ENCODE data around the gene ANKRD24. TPM values are rescaled to one million over a fixed set of nuclear protein-coding genes. Genes with fewer than 3 reads are reported as not detected.
"Not testable (repeated sequence)": the region's sequence is repeated elsewhere in the genome, so short reads cannot be mapped to it uniquely, and the experiment has no call there.

The ANKRD24 gene
- total RNA-seq, 4 donors from 2014 or later: 0.30 to 1.7 (median 0.61) TPM

DNA sequence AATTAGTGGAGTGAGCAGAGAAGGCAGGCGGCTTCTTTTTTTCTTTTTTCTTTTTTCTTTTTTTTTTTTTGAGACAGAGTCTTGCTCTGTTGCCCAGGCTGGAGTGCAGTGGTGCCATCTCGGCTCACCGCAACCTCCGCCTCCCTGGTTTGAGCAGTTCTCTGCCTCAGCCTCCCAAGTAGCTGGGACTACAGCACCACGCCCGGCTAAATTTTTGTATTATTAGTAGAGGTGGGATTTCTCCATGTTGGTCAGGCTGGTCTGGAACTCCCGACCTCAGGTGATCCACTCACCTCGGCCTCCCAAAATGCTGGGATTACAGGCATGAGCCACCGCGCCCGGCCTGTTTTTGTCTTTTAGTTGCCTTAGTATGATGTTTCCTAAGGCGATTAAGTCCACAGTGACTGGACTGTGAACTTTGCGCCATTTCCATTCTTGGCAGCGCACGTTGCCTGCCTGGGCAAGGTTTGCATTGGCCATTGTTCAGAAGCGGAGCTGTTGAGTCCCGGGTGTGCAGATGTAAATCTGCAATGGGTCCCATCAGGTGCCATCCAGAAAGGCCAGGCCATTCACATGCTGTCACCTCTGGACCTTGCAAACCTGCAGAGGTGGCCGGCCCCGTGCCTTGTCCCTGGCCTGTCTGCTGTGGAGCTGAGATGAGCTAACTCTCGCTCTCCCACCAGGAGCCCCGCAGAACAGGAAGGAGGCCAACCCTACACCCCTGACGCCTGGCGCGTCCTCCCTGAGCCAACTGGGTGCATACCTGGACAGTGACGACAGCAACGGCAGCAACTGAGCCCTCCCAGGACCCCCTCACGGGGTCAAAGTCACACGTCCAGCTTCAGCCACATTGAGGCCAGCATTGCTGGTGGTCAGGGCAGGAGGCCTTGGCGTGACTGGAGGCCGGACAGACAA is 85.7 kb downstream of the ANKRD24 start:
- TF ChIP-seq POLR2A (IDR thresholded peaks at IDR 0.05): no peak
- TF ChIP-seq, protein P1, sequence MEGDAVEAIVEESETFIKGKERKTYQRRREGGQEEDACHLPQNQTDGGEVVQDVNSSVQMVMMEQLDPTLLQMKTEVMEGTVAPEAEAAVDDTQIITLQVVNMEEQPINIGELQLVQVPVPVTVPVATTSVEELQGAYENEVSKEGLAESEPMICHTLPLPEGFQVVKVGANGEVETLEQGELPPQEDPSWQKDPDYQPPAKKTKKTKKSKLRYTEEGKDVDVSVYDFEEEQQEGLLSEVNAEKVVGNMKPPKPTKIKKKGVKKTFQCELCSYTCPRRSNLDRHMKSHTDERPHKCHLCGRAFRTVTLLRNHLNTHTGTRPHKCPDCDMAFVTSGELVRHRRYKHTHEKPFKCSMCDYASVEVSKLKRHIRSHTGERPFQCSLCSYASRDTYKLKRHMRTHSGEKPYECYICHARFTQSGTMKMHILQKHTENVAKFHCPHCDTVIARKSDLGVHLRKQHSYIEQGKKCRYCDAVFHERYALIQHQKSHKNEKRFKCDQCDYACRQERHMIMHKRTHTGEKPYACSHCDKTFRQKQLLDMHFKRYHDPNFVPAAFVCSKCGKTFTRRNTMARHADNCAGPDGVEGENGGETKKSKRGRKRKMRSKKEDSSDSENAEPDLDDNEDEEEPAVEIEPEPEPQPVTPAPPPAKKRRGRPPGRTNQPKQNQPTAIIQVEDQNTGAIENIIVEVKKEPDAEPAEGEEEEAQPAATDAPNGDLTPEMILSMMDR (IDR thresholded peaks at IDR 0.05): no peak
- TF ChIP-seq EP300 (IDR thresholded peaks at IDR 0.05): no peak
- Histone ChIP-seq H3K36me3 (peaks cover 2 to 98% (median 12%) of the 10 kb centered on the region in 3 donors), H3K4me3 (no peak overlapping the region), H3K27me3 (no peaks in the 10 kb centered on the region), H3K4me1 (peaks cover 0 to 3% (median 0%) of the 10 kb centered on the region in 4 donors), H3K9me3 (peaks cover 0 to 5% (median 0%) of the 10 kb centered on the region in 4 donors), H3K27ac (no peak overlapping the region)
- no peak for DNase-seq (ENCODE audit: low spot score in 2 of 2)
- WGBS, 2 donors: 82 to 83% methylated on average over 25 to 30 of the region's 30 CpGs

GRCh38 chr19:4268816-4269430 is 86.4 kb downstream of the ANKRD24 start:
- peaks cover 2 to 93% (median 12%) of the 10 kb centered on the region in 3 donors for H3K36me3 ChIP-seq

GRCh38 chr19:4272894-4273293 is 90.4 kb downstream of the ANKRD24 start:
- TF ChIP-seq POLR2A (IDR thresholded peaks at IDR 0.05) (no peak), EP300 (IDR thresholded peaks at IDR 0.05) (no peak)
- TF ChIP-seq, protein P1 (IDR thresholded peaks at IDR 0.05): no peak
- no peak for DNase-seq (ENCODE audit: low spot score in 2 of 2)
- Histone ChIP-seq H3K4me3 (no peak overlapping the region), H3K9me3 (peaks cover 0 to 5% (median 0%) of the 10 kb centered on the region in 4 donors), H3K27ac (no peak overlapping the region), H3K36me3 (peaks cover 0 to 55% (median 0%) of the 10 kb centered on the region in 3 donors), H3K4me1 (no peaks in the 10 kb centered on the region), H3K27me3 (peaks cover 0 to 7% of the 10 kb centered on the region in 2 donors)
- WGBS, 2 donors: 52 to 63% methylated on average over 10 of the region's 10 CpGs

More at GRCh38 chr19:4268816-4269430, 86.4 kb downstream of the ANKRD24 start:
- Histone ChIP-seq H3K4me3 (no peak overlapping the region), H3K4me1 (peaks cover 0 to 3% (median 0%) of the 10 kb centered on the region in 4 donors), H3K9me3 (peaks cover 0 to 5% (median 0%) of the 10 kb centered on the region in 4 donors), H3K27me3 (no peaks in the 10 kb centered on the region), H3K27ac (no peak overlapping the region)
- DNase-seq (ENCODE audit: low spot score in 2 of 2): no peak
- 85 to 87% methylated on average over 12 to 13 of the region's 13 CpGs for WGBS, 2 donors
- no peak for TF ChIP-seq POLR2A (IDR thresholded peaks at IDR 0.05)
- TF ChIP-seq EP300 (IDR thresholded peaks at IDR 0.05): no peak
- TF ChIP-seq, protein P1 (IDR thresholded peaks at IDR 0.05): no peak

- H3K27ac ChIP-seq; DNase-seq (ENCODE audit: low spot score in 2 of 2); H3K9me3 ChIP-seq; H3K4me3 ChIP-seq; H3K4me1 ChIP-seq: not testable (repeated sequence)
- 86 to 89% methylated on average over 6 of the region's 6 CpGs for WGBS, 2 donors
- H3K36me3 ChIP-seq: peaks cover 0 to 41% (median 0%) of the 10 kb centered on the region in 3 donors
- H3K27me3 ChIP-seq: peaks cover 0 to 21% of the 10 kb centered on the region in 2 donors
Measured at GRCh38 chr19:4274321-4274686, 91.8 kb downstream of the ANKRD24 start.

Other genes with a start within 250 kb of the ANKRD24 start
- not detected for gene NMRK2, start 249.6 kb upstream of the ANKRD24 start, total RNA-seq
- 10 to 100 TPM; 58.8 to 87.7 (median 70.3) TPM for gene DAPK3, start 211.6 kb upstream of the ANKRD24 start, total RNA-seq
- 1,000 to 10,000 TPM; 1,233 to 1,650 (median 1,549) TPM for gene EEF2, start 197.2 kb upstream of the ANKRD24 start, total RNA-seq
- gene PIAS4, start 175.0 kb upstream of the ANKRD24 start, total RNA-seq: 10 to 100 TPM; 23.0 to 32.4 (median 26.3) TPM
- 10 to 100 TPM; 64.9 to 97.7 (median 86.7) TPM for gene ZBTB7A, start 115.8 kb upstream of the ANKRD24 start, total RNA-seq
- 100 to 1,000 TPM in 1 of 4 donors, 10 to 100 TPM in 3; 36.9 to 128 (median 75.0) TPM for gene MAP2K2, start 58.6 kb upstream of the ANKRD24 start, total RNA-seq
- not detected for gene CREB3L3, start 29.1 kb upstream of the ANKRD24 start, total RNA-seq
- 10 to 100 TPM; 17.7 to 41.4 (median 38.2) TPM for gene SIRT6, start 126 bp upstream of the ANKRD24 start, total RNA-seq
- 10 to 100 TPM in 2 of 4 donors, 1 to 10 TPM in 2; 1.4 to 18.0 (median 9.0) TPM for gene EBI3, start 46.8 kb downstream of the ANKRD24 start, total RNA-seq
- gene YJU2, start 64.4 kb downstream of the ANKRD24 start, total RNA-seq: 10 to 100 TPM; 19.4 to 33.9 (median 24.0) TPM
- not detected for gene SHD, start 96.6 kb downstream of the ANKRD24 start, total RNA-seq
- 1 to 10 TPM in 2 of 4 donors, under 1 TPM in 1, not detected in 1; 0.60 to 7.9 (median 1.2) TPM for gene TMIGD2, start 119.7 kb downstream of the ANKRD24 start, total RNA-seq
- gene FSD1, start 121.9 kb downstream of the ANKRD24 start, total RNA-seq: under 1 TPM in 1 of 4 donors, not detected in 3; 0.87 TPM
- 1 to 10 TPM in 3 of 4 donors, not detected in 1; 3.1 to 6.0 (median 4.8) TPM for gene STAP2, start 156.1 kb downstream of the ANKRD24 start, total RNA-seq
- 10 to 100 TPM in 1 of 4 donors, 1 to 10 TPM in 3; 2.2 to 13.2 (median 6.6) TPM for gene MPND, start 160.9 kb downstream of the ANKRD24 start, total RNA-seq
- 10 to 100 TPM; 35.0 to 64.8 (median 52.9) TPM for gene SH3GL1, start 217.9 kb downstream of the ANKRD24 start, total RNA-seq
- 10 to 100 TPM in 1 of 4 donors, 1 to 10 TPM in 3; 4.9 to 18.6 (median 8.1) TPM for gene CHAF1A, start 220.0 kb downstream of the ANKRD24 start, total RNA-seq

Measured in tibial nerve (tissue), 4 donors.